ENCODE results near the gene ANKS3.
"Not testable (repeated sequence)": the region's sequence is repeated elsewhere in the genome, so short reads cannot be mapped to it uniquely, and the experiment has no call there.

GRCh38 chr16:4738370-4738769, 4.3 kb upstream of the ANKS3 start:
- not testable (repeated sequence) for TF ChIP-seq CTCF (IDR thresholded peaks at IDR 0.05); USF2 (IDR thresholded peaks at IDR 0.05); RAD21 (conservative IDR thresholded peaks at IDR 0.05 in 1 of 2, IDR thresholded peaks at IDR 0.05 in 1 of 2); CEBPB (IDR thresholded peaks at IDR 0.05); MAZ (IDR thresholded peaks at IDR 0.05; ENCODE audit: borderline replicate concordance, low read depth, low read length); HDAC2 (IDR thresholded peaks at IDR 0.05); ATOH8 (CRISPR knock-in tag; IDR thresholded peaks at IDR 0.05; ENCODE audit: low read depth); BCL3 (IDR thresholded peaks at IDR 0.05); RCOR1 (IDR thresholded peaks at IDR 0.05; ENCODE audit: low read depth, low read length)

Data from A549 (cell line).